ENCODE data around the gene ZNF681.
A peak's percentile ranks its signal among the peaks of the same experiment; 100 is the strongest.
"Not testable (repeated sequence)": the region's sequence is repeated elsewhere in the genome, so short reads cannot be mapped to it uniquely, and the experiment has no call there.

Gene ZNF681

DNA sequence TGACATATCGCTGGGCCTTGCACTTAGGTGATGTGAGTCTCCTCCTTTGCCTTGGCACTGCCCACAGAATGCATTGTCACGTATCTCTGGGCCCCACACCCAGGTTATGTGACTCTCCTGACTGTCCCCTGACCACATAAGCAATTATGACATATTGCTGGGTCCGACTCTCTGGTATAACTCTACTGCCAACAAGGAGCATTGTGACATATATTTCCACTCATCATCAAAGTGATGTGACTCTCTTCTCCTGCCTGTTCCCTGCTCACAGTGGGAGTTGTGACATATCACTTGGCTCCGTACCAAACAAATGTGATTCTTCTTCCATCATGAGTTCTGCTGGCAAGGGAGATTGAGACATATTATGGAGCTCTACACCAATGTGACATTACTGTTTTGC lies 15.4 kb upstream of the ZNF681 start:
- no peak for DNase-seq (ENCODE audit: low spot score)

- no peak for DNase-seq (ENCODE audit: low spot score)
Observed at GRCh38 chr19:23772675-23773063, 14.0 kb upstream of the ZNF681 start.

DNA sequence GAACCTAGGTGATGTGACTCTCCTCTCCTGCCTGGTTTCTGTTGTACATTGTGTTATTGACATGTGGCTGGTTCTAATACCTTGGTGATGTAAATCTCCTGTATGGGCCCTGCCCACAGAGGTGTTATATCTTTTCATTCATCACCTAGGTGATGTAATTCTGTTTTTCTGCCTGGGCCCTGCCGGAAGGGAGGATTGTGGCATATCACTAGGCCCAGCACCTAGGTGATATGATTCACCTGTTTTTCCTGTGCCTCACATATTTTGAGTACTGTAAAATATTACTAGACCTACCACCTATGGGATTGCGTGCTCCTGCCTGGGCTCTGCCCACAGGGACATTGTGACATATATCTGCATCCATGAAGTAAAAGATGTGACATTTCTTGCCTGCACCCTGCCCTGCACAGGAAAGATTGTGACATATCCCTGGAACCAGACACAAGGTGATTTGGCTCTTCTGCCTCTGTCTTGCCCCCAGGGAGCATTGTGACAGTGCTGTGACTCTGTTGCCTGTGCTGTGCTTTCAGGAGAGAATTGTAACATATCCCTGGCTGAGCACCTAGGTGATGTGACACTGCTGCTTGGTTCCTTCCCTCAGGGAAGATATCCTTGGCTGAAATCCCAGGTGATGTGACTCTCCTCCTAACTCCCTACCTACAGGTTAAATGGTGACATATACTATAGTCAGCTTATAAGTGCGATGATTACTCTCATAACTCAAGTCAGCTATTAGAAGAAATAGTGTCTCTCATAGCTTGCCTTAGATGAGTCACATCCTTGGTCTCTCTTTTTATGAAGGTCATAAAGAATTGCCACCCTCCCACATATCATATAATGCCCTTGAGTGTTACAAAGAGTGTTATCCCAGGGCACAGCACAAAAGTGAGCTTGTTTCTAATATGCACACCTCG lies 13.3 kb upstream of the ZNF681 start:
- no peak for DNase-seq (ENCODE audit: low spot score)

DNA sequence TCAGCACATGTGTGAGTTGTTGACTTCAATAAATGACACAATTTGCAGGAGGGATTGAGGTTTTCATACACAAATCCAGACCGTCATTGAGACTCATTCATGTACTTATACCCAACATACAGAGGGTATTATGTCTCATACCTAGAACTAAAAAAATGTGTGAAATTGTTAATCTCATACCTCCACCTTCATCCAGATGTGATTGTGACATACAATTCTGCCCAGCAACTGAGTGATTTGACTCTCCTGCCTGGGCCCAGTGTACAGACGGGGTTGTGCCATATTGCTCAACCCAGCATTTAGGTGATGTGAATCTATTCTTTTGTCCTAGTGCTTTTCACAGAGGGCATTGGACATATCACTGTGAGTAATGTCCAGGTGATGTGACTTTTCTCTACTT lies 12.6 kb upstream of the ZNF681 start:
- no peak for DNase-seq (ENCODE audit: low spot score)

- DNase-seq (ENCODE audit: low spot score), result no peak
Observed at GRCh38 chr19:23770672-23771250, 12.1 kb upstream of the ZNF681 start.

- DNase-seq (ENCODE audit: low spot score), result no peak
Observed at GRCh38 chr19:23769691-23770468, 11.2 kb upstream of the ZNF681 start.

GRCh38 chr19:23766951-23767350 lies 8.3 kb upstream of the ZNF681 start:
- no peak for DNase-seq (ENCODE audit: low spot score)

- DNase-seq (ENCODE audit: low spot score), result no peak
Observed at GRCh38 chr19:23764781-23765180, 6.1 kb upstream of the ZNF681 start.

GRCh38 chr19:23762884-23763711 lies 4.4 kb upstream of the ZNF681 start:
- DNase-seq (ENCODE audit: low spot score), result peak; percentile 80

DNA sequence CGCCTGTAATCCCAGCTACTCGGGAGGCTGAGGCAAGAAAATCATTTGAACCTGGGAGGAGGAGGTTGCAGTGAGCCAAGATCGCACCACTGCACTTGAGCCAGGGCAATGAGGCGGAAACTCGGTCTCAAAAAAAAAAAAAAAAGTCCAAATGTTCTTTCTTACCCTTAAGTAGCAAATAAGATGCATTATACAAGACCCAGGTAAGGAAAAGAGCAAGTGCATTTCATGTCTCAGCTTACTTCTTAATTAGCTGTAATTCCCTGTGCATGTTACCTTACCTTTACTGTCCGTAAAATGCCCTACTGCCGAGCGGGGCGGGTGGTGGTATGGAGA lies 3.8 kb upstream of the ZNF681 start:
- no peak for DNase-seq (ENCODE audit: low spot score)

DNA sequence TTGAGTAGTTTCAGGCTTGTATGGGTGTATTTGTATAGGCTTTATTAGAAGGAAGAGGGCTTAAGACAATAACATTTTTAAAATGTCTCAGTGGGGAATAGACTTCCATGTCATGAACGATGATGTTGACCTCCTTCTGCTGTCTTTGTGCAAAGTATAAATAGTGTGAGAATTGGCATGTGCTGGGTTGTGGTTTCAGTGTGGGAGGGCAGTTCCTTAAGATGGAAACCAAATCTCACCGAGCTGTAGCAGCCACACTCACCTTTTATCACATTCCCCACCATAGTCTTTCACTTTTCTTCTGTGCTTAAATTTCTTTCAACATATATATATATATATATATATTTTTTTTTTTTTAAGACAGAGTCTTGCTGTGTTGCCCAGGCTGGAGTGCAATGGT lies 1.6 kb upstream of the ZNF681 start:
- DNase-seq (ENCODE audit: low spot score), result not testable (repeated sequence)

DNA sequence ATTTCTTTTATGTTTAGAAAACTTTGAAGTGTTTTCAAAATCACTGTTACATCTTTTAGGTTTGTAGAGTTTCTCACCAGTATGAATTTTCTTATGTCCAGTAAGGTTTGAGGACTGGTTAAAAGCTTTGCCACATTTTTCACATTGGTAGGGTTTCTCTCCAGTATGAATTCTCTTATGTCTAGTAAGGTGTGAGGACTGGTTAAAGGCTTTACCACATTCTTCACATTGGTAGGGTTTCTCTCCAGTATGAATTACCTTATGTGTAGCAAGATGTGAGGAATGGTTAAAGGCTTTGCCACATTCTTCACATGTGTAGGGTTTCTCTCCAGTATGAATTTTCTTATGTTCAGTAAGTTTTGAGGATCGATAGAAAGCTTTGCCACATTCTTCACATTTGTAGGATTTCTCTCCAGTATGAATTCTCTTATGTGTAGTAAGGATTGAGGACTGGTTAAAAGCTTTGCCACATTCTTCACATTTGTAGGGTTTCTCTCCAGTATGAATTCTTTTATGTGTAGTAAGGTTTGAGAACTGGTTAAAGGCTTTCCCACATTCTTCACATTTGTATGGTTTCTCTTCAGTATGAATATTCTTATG lies 15.0 kb downstream of the ZNF681 start:
- not testable (repeated sequence) for DNase-seq (ENCODE audit: low spot score)

- DNase-seq (ENCODE audit: low spot score), result not testable (repeated sequence)
Observed at GRCh38 chr19:23730729-23731465, 27.8 kb downstream of the ZNF681 start.

GRCh38 chr19:23724161-23724560 lies 34.5 kb downstream of the ZNF681 start:
- not testable (repeated sequence) for DNase-seq (ENCODE audit: low spot score)

GRCh38 chr19:23718802-23719201 lies 39.9 kb downstream of the ZNF681 start:
- DNase-seq (ENCODE audit: low spot score), result no peak

GRCh38 chr19:23716792-23717191 lies 41.9 kb downstream of the ZNF681 start:
- DNase-seq (ENCODE audit: low spot score), result no peak

DNA sequence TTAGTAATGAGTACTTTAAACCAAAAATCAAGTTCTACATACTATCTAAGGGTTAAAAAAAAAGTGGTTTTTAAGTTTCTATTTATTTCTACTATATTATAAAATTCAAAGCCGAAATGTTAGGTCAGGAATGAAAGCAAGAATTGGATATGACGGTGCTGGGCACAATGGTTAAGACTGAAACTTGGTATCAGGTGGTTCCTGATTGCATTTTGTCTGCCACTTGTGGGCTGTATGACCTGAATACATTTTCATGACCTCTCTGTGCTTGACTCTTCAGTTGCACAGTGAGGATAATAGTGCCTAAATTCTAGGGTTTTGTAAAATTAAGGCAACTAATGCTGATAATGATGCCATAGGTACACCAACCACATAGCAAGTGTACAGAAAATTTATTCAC lies 49.3 kb downstream of the ZNF681 start:
- DNase-seq (ENCODE audit: low spot score), result no peak

DNA sequence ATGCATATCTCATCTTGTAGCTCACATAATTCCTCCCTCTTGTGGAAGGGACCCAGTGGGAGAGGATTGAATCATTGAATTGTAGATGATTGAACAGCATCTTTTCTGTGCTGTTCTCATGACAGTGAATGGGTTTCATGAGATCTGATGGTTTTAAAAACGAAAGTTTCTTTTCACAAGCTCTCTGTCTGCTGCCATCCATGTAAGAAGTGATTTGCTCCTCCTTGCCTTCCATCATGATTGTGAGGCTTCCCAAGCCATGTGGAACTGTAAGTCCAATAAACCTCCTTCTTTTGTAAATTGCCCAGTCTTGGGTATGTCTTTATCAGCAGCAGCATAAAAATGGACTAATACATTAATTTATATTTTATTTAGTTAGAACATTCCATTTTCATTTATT lies 52.0 kb downstream of the ZNF681 start:
- DNase-seq (ENCODE audit: low spot score), result no peak

DNA sequence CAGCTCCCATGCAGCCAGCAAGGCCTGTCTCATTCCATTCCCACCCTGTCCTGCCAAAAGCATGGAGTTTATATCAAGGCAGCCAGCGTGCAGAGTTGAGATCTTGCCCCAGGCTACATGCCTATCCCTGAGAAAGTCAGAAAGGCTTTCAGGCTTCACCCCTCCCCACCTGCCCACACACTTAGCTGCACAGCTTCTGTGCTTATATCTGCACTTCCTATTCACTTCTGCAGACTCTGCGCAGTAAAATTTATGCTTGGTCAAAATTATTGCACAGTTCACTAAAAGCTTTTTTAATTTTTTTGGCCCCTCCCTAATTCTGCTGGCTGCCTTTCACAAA lies 59.2 kb downstream of the ZNF681 start:
- DNase-seq (ENCODE audit: low spot score), result no peak

GRCh38 chr19:23698711-23699520 lies 59.8 kb downstream of the ZNF681 start:
- no peak for DNase-seq (ENCODE audit: low spot score)
